Measurements from ENCODE around the gene EIF3I. TPM values are rescaled to one million over a fixed set of nuclear protein-coding genes. Genes with fewer than 3 reads are reported as not detected.

The EIF3I gene
- total and polyA plus RNA-seq, 2 of the 13 experiments (the other 11 are each of a cell fraction or from before 2014, with no cell fraction given) = 210 to 223 TPM

GRCh38 chr1:32247983-32248889 lies 26.0 kb downstream of the EIF3I start (continued):
- TF ChIP-seq PAXIP1 (CRISPR knock-in tag; conservative IDR thresholded peaks at IDR 0.05) (no peak), DZIP1 (CRISPR knock-in tag; IDR thresholded peaks at IDR 0.05) (no peak), ZHX2 (IDR thresholded peaks at IDR 0.05; ENCODE audit: low read depth) (no peak), ZHX2 (CRISPR knock-in tag; IDR thresholded peaks at IDR 0.05; ENCODE audit: borderline replicate concordance) (no peak), MED8 (CRISPR knock-in tag; IDR thresholded peaks at IDR 0.05; ENCODE audit: insufficient replicate concordance) (peak; percentile 57), POGZ (CRISPR knock-in tag; IDR thresholded peaks at IDR 0.05) (peak; percentile 70), RBM39 (IDR thresholded peaks at IDR 0.05; ENCODE audit: low read depth, low read length, poor library complexity, severe bottlenecking) (peak; percentile 71), SMYD3 (CRISPR knock-in tag; IDR thresholded peaks at IDR 0.05) (no peak), E2F2 (CRISPR knock-in tag; IDR thresholded peaks at IDR 0.05; ENCODE audit: borderline replicate concordance) (no peak), NR1H2 (CRISPR knock-in tag; IDR thresholded peaks at IDR 0.05; ENCODE audit: borderline replicate concordance, low read depth) (no peak), ZNF816 (CRISPR knock-in tag; IDR thresholded peaks at IDR 0.05; ENCODE audit: borderline replicate concordance) (no peak), MXD3 (CRISPR knock-in tag; IDR thresholded peaks at IDR 0.05) (no peak)

Data from HepG2 (cell line).